Neuronal stem cell (in vitro differentiated cells): Measurements from ENCODE around the gene CD84.

ENCODE experiments used
- DNase-seq: peaks from one replicate; pipeline ENCODE4 v3.0.0-alpha.2; 2013; ENCODE audit warnings: low spot score
- H2AFZ ChIP-seq: one replicate; pipeline ENCODE4 v1.6.1; 2013; ENCODE audit warnings: mild to moderate bottlenecking, low read length, inconsistent platforms
- H2AK5ac ChIP-seq: 2 replicates; pipeline ENCODE4 v1.6.1; 2013; ENCODE audit warnings: low read depth, mild to moderate bottlenecking, inconsistent platforms, low read length, moderate library complexity, mixed read lengths
- H2BK120ac ChIP-seq: 2 replicates; pipeline ENCODE4 v1.6.1; 2013; ENCODE audit warnings: low read depth, mild to moderate bottlenecking, inconsistent platforms, low read length, moderate library complexity, mixed read lengths
- H2BK12ac ChIP-seq: one replicate; pipeline ENCODE4 v1.6.1; 2013; ENCODE audit warnings: low read length, inconsistent platforms
- H2BK15ac ChIP-seq: 2 replicates; pipeline ENCODE4 v1.6.1; 2013; ENCODE audit warnings: mild to moderate bottlenecking, low read length, inconsistent platforms, mixed read lengths
- H2BK5ac ChIP-seq: one replicate; pipeline ENCODE4 v1.6.1; 2013; ENCODE audit warnings: inconsistent platforms, mild to moderate bottlenecking, low read length, moderate library complexity
- H3K14ac ChIP-seq: one replicate; pipeline ENCODE4 v1.6.1; 2013; ENCODE audit warnings: low read length, inconsistent platforms
- H3K18ac ChIP-seq: 2 replicates; pipeline ENCODE4 v1.6.1; 2013; ENCODE audit warnings: low read length, inconsistent platforms
- H3K23ac ChIP-seq: 2 replicates; pipeline ENCODE4 v1.6.1; 2013; ENCODE audit warnings: low read depth, mild to moderate bottlenecking, mixed read lengths, low read length, inconsistent platforms; ENCODE audit not compliant: poor library complexity
- H3K27ac ChIP-seq: replicated peaks from 3 replicates; pipeline ENCODE4 v1.5.1; 2013; ENCODE audit warnings: low read length, inconsistent platforms
- H3K27me3 ChIP-seq, 3 experiments: 2 replicates each; pipeline ENCODE4 v1.6.1; 2013; ENCODE audit warnings: low read length in 3 of 3, mild to moderate bottlenecking in 2 of 3, inconsistent platforms in 1 of 3, low read depth in 1 of 3, mixed read lengths in 1 of 3, moderate library complexity in 1 of 3; ENCODE audit not compliant: control insufficient read depth in 3 of 3, insufficient read depth in 3 of 3
- H3K36me3 ChIP-seq, 2 donors: replicated peaks in 1 of 2; 2 replicates each; pipeline ENCODE4 v1.6.1; 2013; ENCODE audit warnings: low read length in 2 of 2; ENCODE audit not compliant: control insufficient read depth in 2 of 2, insufficient read depth in 2 of 2
- H3K4ac ChIP-seq: 2 replicates; pipeline ENCODE4 v1.6.1; 2013; ENCODE audit warnings: inconsistent platforms, mild to moderate bottlenecking, low read length, moderate library complexity
- H3K4me1 ChIP-seq, 2 donors: 1 replicate in 1 of 2; 2 replicates in 1 of 2; pipeline ENCODE4 v1.6.1; 2013; ENCODE audit warnings: low read length in 2 of 2, low read depth in 1 of 2; ENCODE audit not compliant: control insufficient read depth in 2 of 2, insufficient read depth in 1 of 2
- H3K4me2 ChIP-seq: one replicate; pipeline ENCODE4 v1.6.1; 2013; ENCODE audit warnings: mild to moderate bottlenecking, low read length, inconsistent platforms; ENCODE audit not compliant: insufficient read depth, poor library complexity, severe bottlenecking
- H3K4me3 ChIP-seq, 2 donors: 2 replicates each; pipeline ENCODE4 v1.5.1; 2013; ENCODE audit warnings: low read length in 2 of 2, mild to moderate bottlenecking in 2 of 2, inconsistent platforms in 1 of 2, moderate library complexity in 1 of 2
- H3K79me1 ChIP-seq: one replicate; pipeline ENCODE4 v1.6.1; 2013; ENCODE audit warnings: low read depth, mild to moderate bottlenecking, inconsistent platforms, low read length, moderate library complexity
- H3K9ac ChIP-seq: one replicate; pipeline ENCODE4 v1.6.1; 2013; ENCODE audit warnings: mild to moderate bottlenecking, low read depth, low read length, inconsistent platforms; ENCODE audit not compliant: poor library complexity
- H3K9me3 ChIP-seq, 2 donors: replicated peaks in 1 of 2; 2 replicates each; pipeline versions ENCODE3 to v1.6.1; 2013; ENCODE audit warnings: low read length in 2 of 2, mild to moderate bottlenecking in 2 of 2, inconsistent platforms in 1 of 2, low read depth in 1 of 2, mixed read lengths in 1 of 2, moderate library complexity in 1 of 2; ENCODE audit not compliant: control insufficient read depth in 2 of 2, insufficient read depth in 1 of 2
- H4K8ac ChIP-seq: one replicate; pipeline ENCODE4 v1.6.1; 2013; ENCODE audit warnings: low read depth, mild to moderate bottlenecking, inconsistent platforms, low read length, moderate library complexity
- H4K91ac ChIP-seq: one replicate; pipeline ENCODE4 v1.6.1; 2013; ENCODE audit warnings: low read length, low read depth, mild to moderate bottlenecking, inconsistent platforms; ENCODE audit not compliant: poor library complexity
- WGBS, 2 donors: extraction: QIAGEN DNeasy Blood & Tissue Kit; methylation state at CpG; one replicate each; pipeline ENCODE4 v1.1.7; 2013; ENCODE audit warnings: missing lambda C conversion rate in 2 of 2, mixed read lengths in 1 of 2; ENCODE audit not compliant: insufficient read length in 2 of 2, insufficient replicate concordance in 1 of 2; ENCODE audit errors: extremely low coverage in 2 of 2; 5-methylcytosine and 5-hydroxymethylcytosine counted together

The CD84 gene

GRCh38 chr1:160608941-160609340, 29.6 kb upstream of the CD84 start:
- Histone ChIP-seq H2BK12ac (no peak overlapping the region), H3K18ac (no peak overlapping the region), H2AK5ac (no peak overlapping the region), H3K23ac (no peak overlapping the region), H3K9ac (no peak overlapping the region), H3K27me3 (no peaks in the 10 kb centered on the region), H3K9me3 (no peaks in the 10 kb centered on the region), H3K4me3 (no peak overlapping the region), H3K4me2 (no peak overlapping the region), H3K36me3 (no peaks in the 10 kb centered on the region), H2BK15ac (no peak overlapping the region), H3K79me1 (no peaks in the 10 kb centered on the region), H3K27ac (no peak overlapping the region), H3K14ac (no peak overlapping the region), H4K8ac (no peak overlapping the region), H4K91ac (no peak overlapping the region), H2BK120ac (no peak overlapping the region), H2BK5ac (no peak overlapping the region), H3K4me1 (no peaks in the 10 kb centered on the region), H3K4ac (no peak overlapping the region), H2AFZ (no peak overlapping the region)
- no peak for DNase-seq

GRCh38 chr1:160608514-160608913, 29.2 kb upstream of the CD84 start:
- Histone ChIP-seq H4K8ac (no peak overlapping the region), H2BK15ac (no peak overlapping the region), H2BK120ac (no peak overlapping the region), H2AK5ac (no peak overlapping the region), H3K18ac (no peak overlapping the region), H3K23ac (no peak overlapping the region), H2BK12ac (no peak overlapping the region), H4K91ac (no peak overlapping the region), H2AFZ (no peak overlapping the region), H3K14ac (no peak overlapping the region), H3K4me2 (no peak overlapping the region), H3K27me3 (no peaks in the 10 kb centered on the region), H3K36me3 (no peaks in the 10 kb centered on the region), H3K4ac (no peak overlapping the region), H3K9ac (no peak overlapping the region), H3K4me3 (no peak overlapping the region), H3K27ac (no peak overlapping the region), H3K9me3 (no peaks in the 10 kb centered on the region), H3K4me1 (no peaks in the 10 kb centered on the region), H3K79me1 (no peaks in the 10 kb centered on the region), H2BK5ac (no peak overlapping the region)
- no peak for DNase-seq
- WGBS, 2 donors: no CpG with 5 or more reads among the region's 2 CpGs

GRCh38 chr1:160608057-160608456, 28.8 kb upstream of the CD84 start:
- no CpG with 5 or more reads among the region's 6 CpGs for WGBS, 2 donors
- H3K4ac ChIP-seq: no peak overlapping the region
- H3K9me3 ChIP-seq: no peaks in the 10 kb centered on the region

GRCh38 chr1:160607672-160608032, 28.4 kb upstream of the CD84 start:
- Histone ChIP-seq H3K4me2 (no peak overlapping the region), H3K4me1 (no peaks in the 10 kb centered on the region), H3K9me3 (no peaks in the 10 kb centered on the region), H3K4ac (no peak overlapping the region), H2AFZ (no peak overlapping the region), H3K27ac (no peak overlapping the region), H2BK15ac (no peak overlapping the region), H3K79me1 (no peaks in the 10 kb centered on the region), H3K36me3 (no peaks in the 10 kb centered on the region), H3K9ac (no peak overlapping the region), H3K27me3 (no peaks in the 10 kb centered on the region), H3K14ac (no peak overlapping the region), H3K4me3 (no peak overlapping the region), H3K23ac (no peak overlapping the region), H2BK12ac (no peak overlapping the region), H3K18ac (no peak overlapping the region), H2AK5ac (no peak overlapping the region), H4K91ac (no peak overlapping the region), H2BK120ac (no peak overlapping the region), H4K8ac (no peak overlapping the region), H2BK5ac (no peak overlapping the region)
- DNase-seq: no peak
- no CpG with 5 or more reads among the region's 1 CpG for WGBS, 2 donors

More at GRCh38 chr1:160608057-160608456, 28.8 kb upstream of the CD84 start:
- Histone ChIP-seq H3K9ac (no peak overlapping the region), H3K14ac (no peak overlapping the region), H3K36me3 (no peaks in the 10 kb centered on the region), H3K18ac (no peak overlapping the region), H3K27me3 (no peaks in the 10 kb centered on the region), H3K4me1 (no peaks in the 10 kb centered on the region), H2AFZ (no peak overlapping the region), H2BK5ac (no peak overlapping the region), H4K91ac (no peak overlapping the region), H4K8ac (no peak overlapping the region), H3K4me2 (no peak overlapping the region), H3K27ac (no peak overlapping the region), H3K79me1 (no peaks in the 10 kb centered on the region), H2BK12ac (no peak overlapping the region), H2BK120ac (no peak overlapping the region), H2AK5ac (no peak overlapping the region), H2BK15ac (no peak overlapping the region), H3K23ac (no peak overlapping the region), H3K4me3 (no peak overlapping the region)
- DNase-seq: no peak
